Neural cell (in vitro differentiated cells): Measurements from ENCODE around the gene FHIT.

Source experiments
- EZH2 ChIP-seq: fragments of 200-600, 300-800 bp; shearing (Covaris generic), sonication (generic); IDR thresholded peaks from 2 replicates; pipeline ENCODE4 v1.6.1; 2014; ENCODE audit warnings: antibody characterized with exemption, low read length, borderline replicate concordance, mild to moderate bottlenecking; ENCODE audit not compliant: insufficient read depth, poor library complexity, severe bottlenecking
- RAD21 ChIP-seq: fragments of 450-650 bp; conservative IDR thresholded peaks from 2 replicates; pipeline ENCODE4 v1.6.1; 2014; ENCODE audit warnings: antibody characterized with exemption, mild to moderate bottlenecking, moderate library complexity
- TF ChIP-seq, protein P1 (sequence below): fragments of 450-650 bp; IDR thresholded peaks from 2 replicates; pipeline ENCODE4 v1.5.1; 2014; ENCODE audit warnings: antibody characterized with exemption, mild to moderate bottlenecking, moderate library complexity; ENCODE audit not compliant: poor library complexity, severe bottlenecking
- TF ChIP-seq, protein P2 (sequence below): IDR thresholded peaks from 2 replicates; pipeline ENCODE4 v1.6.1; 2012; ENCODE audit warnings: borderline replicate concordance

DNA sequence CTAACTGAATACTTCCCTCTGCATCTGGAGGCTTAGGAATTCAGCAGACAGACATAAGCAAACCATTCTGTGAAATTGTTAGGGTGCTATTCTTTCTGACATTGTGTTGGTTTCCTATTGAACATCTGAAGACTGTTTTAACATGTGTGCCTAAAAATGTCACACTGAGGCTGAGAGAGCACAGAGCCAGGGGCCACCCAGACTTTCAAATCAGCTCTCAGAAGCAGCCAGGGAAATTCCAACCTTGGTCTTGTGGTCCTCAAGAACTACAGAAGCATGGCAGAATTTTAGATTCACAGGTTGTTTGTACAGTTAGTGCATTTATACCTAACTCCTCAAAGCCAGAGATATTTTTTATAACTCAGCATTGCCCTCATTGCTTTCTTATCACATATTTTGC lies 1272.3 kb downstream of the FHIT start:
- TF ChIP-seq, protein P1, sequence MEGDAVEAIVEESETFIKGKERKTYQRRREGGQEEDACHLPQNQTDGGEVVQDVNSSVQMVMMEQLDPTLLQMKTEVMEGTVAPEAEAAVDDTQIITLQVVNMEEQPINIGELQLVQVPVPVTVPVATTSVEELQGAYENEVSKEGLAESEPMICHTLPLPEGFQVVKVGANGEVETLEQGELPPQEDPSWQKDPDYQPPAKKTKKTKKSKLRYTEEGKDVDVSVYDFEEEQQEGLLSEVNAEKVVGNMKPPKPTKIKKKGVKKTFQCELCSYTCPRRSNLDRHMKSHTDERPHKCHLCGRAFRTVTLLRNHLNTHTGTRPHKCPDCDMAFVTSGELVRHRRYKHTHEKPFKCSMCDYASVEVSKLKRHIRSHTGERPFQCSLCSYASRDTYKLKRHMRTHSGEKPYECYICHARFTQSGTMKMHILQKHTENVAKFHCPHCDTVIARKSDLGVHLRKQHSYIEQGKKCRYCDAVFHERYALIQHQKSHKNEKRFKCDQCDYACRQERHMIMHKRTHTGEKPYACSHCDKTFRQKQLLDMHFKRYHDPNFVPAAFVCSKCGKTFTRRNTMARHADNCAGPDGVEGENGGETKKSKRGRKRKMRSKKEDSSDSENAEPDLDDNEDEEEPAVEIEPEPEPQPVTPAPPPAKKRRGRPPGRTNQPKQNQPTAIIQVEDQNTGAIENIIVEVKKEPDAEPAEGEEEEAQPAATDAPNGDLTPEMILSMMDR, result no peak
- TF ChIP-seq, protein P2, sequence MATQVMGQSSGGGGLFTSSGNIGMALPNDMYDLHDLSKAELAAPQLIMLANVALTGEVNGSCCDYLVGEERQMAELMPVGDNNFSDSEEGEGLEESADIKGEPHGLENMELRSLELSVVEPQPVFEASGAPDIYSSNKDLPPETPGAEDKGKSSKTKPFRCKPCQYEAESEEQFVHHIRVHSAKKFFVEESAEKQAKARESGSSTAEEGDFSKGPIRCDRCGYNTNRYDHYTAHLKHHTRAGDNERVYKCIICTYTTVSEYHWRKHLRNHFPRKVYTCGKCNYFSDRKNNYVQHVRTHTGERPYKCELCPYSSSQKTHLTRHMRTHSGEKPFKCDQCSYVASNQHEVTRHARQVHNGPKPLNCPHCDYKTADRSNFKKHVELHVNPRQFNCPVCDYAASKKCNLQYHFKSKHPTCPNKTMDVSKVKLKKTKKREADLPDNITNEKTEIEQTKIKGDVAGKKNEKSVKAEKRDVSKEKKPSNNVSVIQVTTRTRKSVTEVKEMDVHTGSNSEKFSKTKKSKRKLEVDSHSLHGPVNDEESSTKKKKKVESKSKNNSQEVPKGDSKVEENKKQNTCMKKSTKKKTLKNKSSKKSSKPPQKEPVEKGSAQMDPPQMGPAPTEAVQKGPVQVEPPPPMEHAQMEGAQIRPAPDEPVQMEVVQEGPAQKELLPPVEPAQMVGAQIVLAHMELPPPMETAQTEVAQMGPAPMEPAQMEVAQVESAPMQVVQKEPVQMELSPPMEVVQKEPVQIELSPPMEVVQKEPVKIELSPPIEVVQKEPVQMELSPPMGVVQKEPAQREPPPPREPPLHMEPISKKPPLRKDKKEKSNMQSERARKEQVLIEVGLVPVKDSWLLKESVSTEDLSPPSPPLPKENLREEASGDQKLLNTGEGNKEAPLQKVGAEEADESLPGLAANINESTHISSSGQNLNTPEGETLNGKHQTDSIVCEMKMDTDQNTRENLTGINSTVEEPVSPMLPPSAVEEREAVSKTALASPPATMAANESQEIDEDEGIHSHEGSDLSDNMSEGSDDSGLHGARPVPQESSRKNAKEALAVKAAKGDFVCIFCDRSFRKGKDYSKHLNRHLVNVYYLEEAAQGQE, result no peak
- no peak for TF ChIP-seq EZH2
- no peak for TF ChIP-seq RAD21
